Hepatocyte (in vitro differentiated cells): ENCODE results near the gene DCAF6.

Source experiments
- EZH2 ChIP-seq: fragments of 200-600 bp; sonication (generic); IDR thresholded peaks from 2 replicates; pipeline ENCODE4 v1.6.1; 2016; ENCODE audit warnings: antibody characterized with exemption, mild to moderate bottlenecking, borderline replicate concordance
- EZH2phosphoT487 ChIP-seq: fragments of 200-600 bp; sonication (generic); IDR thresholded peaks from one replicate; pipeline ENCODE4 v1.6.1; 2018; ENCODE audit warnings: antibody characterized with exemption, mild to moderate bottlenecking, low read depth, moderate library complexity; ENCODE audit not compliant: unreplicated experiment, severe bottlenecking
- TF ChIP-seq, protein P1 (sequence below): fragments of 200-600 bp; sonication (generic); IDR thresholded peaks from 2 replicates; pipeline ENCODE4 v1.5.1; 2016; ENCODE audit warnings: antibody characterized with exemption, mild to moderate bottlenecking; ENCODE audit not compliant: poor library complexity

DNA sequence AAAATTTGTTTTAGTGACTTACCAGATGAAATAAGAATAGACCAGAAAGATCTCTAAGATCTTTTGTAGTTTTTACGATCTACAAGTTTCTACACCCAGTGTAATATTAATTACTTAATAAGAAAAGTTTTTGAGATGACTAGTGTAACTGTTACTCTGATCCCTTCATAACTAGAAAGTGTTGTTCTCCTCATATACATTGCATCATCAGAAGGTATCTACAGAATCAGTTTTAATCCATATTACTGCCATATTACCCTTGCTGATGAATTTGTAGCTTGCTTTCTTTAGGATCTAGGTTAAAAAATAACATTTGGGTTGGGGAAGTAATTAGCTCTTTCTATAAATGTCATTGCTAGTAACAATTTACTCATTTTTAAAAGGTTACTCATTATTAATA, 127.7 kb downstream of the DCAF6 start:
- TF ChIP-seq, protein P1, sequence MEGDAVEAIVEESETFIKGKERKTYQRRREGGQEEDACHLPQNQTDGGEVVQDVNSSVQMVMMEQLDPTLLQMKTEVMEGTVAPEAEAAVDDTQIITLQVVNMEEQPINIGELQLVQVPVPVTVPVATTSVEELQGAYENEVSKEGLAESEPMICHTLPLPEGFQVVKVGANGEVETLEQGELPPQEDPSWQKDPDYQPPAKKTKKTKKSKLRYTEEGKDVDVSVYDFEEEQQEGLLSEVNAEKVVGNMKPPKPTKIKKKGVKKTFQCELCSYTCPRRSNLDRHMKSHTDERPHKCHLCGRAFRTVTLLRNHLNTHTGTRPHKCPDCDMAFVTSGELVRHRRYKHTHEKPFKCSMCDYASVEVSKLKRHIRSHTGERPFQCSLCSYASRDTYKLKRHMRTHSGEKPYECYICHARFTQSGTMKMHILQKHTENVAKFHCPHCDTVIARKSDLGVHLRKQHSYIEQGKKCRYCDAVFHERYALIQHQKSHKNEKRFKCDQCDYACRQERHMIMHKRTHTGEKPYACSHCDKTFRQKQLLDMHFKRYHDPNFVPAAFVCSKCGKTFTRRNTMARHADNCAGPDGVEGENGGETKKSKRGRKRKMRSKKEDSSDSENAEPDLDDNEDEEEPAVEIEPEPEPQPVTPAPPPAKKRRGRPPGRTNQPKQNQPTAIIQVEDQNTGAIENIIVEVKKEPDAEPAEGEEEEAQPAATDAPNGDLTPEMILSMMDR = no peak
- TF ChIP-seq EZH2phosphoT487 (no peak), EZH2 (no peak)
